ENCODE results near the gene ISG15.
A peak's percentile ranks its signal among the peaks of the same experiment; 100 is the strongest.
"Not testable (repeated sequence)": the region's sequence is repeated elsewhere in the genome, so short reads cannot be mapped to it uniquely, and the experiment has no call there.

ISG15 gene

GRCh38 chr1:1013922-1014648 lies 788 bp downstream of the ISG15 start:
- peak; percentile 40 for DNase-seq

- peak; percentile 37 for DNase-seq
Measured at GRCh38 chr1:1014799-1015681, 1.7 kb downstream of the ISG15 start.

- not testable (repeated sequence) for DNase-seq
Measured at GRCh38 chr1:1017397-1018320, 4.4 kb downstream of the ISG15 start.

- not testable (repeated sequence) for DNase-seq
Measured at GRCh38 chr1:1018321-1018685, 5.0 kb downstream of the ISG15 start.

- peak; percentile 91 for DNase-seq
Measured at GRCh38 chr1:1019122-1019999, 6.1 kb downstream of the ISG15 start.

GRCh38 chr1:1020000-1020404 lies 6.7 kb downstream of the ISG15 start, which contains the start of gene AGRN:
AGRN (plus strand) TSS chr1:1020120; CDS start chr1:1020173, 53 bp downstream.
- DNase-seq: no peak

- no peak for DNase-seq
Measured at GRCh38 chr1:1020415-1021009, 7.2 kb downstream of the ISG15 start.

GRCh38 chr1:1021010-1021919 lies 8.0 kb downstream of the ISG15 start:
- DNase-seq: peak; percentile 83

- DNase-seq: no peak
Measured at GRCh38 chr1:1021920-1022259, 8.6 kb downstream of the ISG15 start.

- no peak for DNase-seq
Measured at GRCh38 chr1:1022302-1023009, 9.2 kb downstream of the ISG15 start.

- DNase-seq: no peak
Measured at GRCh38 chr1:1023700-1024099, 10.4 kb downstream of the ISG15 start.

GRCh38 chr1:1024149-1024770 lies 11.0 kb downstream of the ISG15 start:
- DNase-seq: no peak

GRCh38 chr1:1024771-1025699 lies 11.7 kb downstream of the ISG15 start:
- peak; percentile 51 for DNase-seq

- no peak for DNase-seq
Measured at GRCh38 chr1:1025730-1026129, 12.4 kb downstream of the ISG15 start.

GRCh38 chr1:1026599-1027413 lies 13.5 kb downstream of the ISG15 start:
- peak; percentile 53 for DNase-seq

- DNase-seq: no peak
Measured at GRCh38 chr1:1027791-1028190, 14.5 kb downstream of the ISG15 start.

Data from left hindlimb (tissue), 1 donor.